Iris pigment epithelial cell (primary cell): ENCODE measurements around the gene CD99.
"Not testable (repeated sequence)": the region's sequence is repeated elsewhere in the genome, so short reads cannot be mapped to it uniquely, and the experiment has no call there.

Source experiments
- DNase-seq: peaks from one replicate; pipeline ENCODE4 v3.0.0-alpha.2; 2011; ENCODE audit warnings: low read depth

Gene CD99

DNA sequence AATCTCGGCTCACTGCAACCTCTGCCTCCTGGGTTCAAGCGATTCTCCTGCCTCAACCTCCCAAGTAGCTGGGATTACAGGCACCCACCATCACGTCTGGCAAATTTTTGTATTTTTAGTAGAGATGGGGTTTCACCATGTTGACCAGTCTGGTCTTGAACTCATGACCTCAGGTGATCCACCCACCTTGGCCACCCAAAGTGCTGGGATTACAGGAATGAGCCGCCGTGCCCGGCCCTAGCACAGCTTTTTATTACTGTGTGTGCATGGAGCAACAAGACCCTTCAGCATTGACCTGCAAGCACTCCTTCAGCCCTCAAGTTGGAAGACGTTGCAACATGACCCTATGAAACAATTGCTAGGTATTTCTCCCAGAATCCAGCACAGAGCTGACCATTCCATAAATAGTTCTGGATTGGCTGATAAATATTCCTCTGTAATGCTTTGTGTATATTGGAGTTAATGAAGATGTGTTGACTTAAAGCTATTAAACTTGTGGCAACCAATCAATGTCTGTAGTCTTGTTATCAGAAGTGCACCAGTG, 15.4 kb upstream of the CD99 start:
- DNase-seq = not testable (repeated sequence)

GRCh38 chrX:2676794-2677675, 14.1 kb upstream of the CD99 start:
- no peak for DNase-seq

- peak; percentile 98 for DNase-seq
These were observed 13.3 kb upstream of the CD99 start for GRCh38 chrX:2677764-2678163.

DNA sequence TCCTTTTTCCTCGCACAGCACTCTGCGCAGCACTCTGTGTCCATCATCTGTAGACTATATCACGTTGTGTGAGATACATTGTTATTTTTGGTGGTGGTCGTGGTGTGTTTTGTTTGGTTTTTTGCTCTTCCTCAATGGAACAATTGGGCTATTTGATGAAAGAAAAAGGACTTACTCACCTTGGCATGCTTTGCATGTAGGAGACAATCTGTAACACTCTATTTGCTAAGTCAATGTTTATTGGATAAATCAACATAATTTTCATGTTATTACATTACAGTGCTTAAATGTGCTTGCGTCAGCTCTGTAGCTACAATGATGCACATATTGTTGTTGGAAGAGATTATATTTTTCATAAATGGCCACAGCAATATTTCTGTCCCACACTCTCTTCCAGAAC, 12.5 kb upstream of the CD99 start:
- DNase-seq = no peak

GRCh38 chrX:2679534-2680485, 11.3 kb upstream of the CD99 start:
- peak; percentile 77 for DNase-seq

DNA sequence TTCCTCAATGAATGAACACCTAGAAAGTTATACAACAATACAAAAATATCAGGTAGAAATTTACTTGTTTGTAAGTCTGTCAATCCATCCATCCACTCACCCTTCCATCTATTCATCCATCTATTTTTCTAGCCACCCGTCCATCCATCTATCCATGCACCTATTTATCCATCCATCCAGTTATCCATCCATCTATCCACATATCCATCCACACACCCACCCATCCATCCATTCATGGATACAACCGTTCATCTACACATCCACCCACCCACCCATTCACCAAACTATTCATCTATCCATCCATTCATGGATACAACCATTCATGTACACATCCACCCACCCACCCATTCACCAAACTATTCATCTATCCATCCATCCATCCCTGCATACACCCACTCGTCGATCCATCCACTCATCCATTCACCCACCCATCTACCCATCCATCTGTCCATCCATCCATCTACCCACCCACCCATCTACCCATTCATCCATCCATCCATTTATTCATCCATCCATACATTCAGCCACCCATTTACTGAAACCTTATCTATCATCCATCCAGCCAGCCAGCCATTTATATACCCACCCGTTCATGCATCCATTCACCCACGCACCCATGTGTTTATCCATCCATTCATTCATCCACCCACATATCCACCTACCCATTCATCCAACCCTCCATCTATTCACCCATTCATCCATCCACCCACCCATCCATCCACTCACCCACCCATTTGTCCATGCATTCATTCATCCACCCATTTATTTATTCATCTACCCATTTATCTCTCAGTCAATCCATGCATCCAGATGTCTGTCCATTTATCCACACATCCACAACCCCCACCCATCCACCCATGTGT, 10.4 kb upstream of the CD99 start:
- DNase-seq = no peak

- no peak for DNase-seq
These were observed 8.4 kb upstream of the CD99 start for GRCh38 chrX:2682565-2683177.

GRCh38 chrX:2684256-2684655, 6.8 kb upstream of the CD99 start:
- DNase-seq = no peak

GRCh38 chrX:2685886-2686285, 5.2 kb upstream of the CD99 start:
- no peak for DNase-seq

GRCh38 chrX:2689773-2690666, 1.1 kb upstream of the CD99 start:
- DNase-seq = no peak

- DNase-seq = peak; percentile 56
These were observed 587 bp downstream of the CD99 start for GRCh38 chrX:2691543-2692220.

DNA sequence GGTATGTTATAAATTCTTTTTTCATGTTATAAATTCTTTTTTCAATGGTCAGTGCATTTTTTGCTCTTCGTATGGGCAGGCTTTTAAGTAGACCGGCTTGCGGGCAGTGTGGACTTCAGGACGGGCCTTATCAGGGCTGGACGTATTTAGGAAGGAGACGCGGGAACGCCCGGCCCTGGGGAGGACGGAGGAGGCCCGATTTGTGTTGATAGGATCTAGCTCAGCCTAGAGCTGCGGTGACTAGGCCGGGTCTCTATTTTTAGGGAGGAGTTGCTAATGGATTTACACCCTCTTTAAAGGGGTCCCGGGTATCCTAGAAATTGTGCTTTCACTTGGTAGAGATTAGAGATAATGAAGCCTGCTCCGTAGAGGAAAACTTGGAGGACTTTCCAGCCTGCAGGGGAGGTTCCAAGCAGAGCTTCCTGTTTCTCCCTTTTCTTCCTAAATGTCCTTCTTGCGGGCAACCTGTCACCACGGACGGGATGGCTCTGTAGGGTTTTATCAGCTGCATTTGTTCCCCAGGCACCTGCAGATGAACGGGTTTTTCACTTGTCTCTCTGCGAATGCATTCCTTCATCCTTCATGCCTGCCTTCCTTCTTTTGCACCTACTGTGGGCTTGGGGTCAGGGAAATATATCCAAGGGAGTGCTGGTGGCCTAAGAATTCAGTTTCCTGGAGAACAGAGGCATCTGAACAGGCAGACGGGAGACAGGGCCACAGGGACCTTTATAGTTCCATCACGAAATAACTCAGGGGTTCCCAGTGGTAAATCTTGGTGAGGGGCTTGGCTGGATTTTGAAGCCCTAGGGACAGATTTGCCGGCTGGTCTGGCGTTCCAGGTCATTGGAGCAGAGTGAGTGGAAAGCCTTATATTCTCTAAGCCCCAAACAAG, 1.4 kb downstream of the CD99 start:
- peak; percentile 65 for DNase-seq

DNA sequence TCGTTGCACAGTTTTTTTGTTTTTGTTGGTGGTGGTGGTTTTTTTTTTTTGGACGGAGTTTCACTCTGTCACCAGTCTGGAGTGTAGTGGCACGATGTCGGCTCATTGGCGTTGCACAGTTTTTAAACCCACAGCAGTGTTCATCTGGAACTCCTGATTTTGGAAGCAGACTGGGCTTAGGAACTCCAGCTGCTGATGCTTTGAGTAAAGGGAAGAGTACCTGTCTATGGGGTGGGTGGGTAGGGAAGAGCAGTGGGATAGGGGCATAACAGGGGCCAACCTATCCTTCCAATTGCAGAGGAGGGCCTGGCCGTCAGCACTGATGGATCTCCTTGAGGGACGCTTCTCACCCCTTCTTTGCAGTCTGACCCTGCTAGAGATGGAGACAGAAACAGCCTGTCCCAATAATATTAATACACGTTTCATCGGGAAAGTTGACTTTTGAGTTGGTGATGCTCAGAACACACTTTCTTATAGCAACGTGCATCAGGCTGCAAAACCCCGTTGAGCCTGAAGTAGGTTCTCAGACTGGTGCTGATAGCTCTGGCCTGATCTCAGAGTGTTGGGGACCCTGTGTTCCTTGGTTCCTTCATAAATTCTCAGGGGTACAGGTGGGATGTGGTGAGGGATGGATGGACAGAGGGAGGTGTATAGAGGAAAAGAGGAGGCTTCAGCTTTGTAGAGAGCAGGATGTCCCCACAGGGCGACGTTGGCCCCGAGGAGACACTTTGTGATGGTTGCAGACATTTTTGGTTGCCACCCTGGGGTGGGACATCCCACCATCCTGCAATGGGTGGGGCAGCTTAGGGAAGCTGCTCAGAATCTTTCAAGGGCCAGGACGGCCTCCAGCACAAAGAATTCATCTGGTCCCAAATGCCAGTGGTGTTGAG, 2.3 kb downstream of the CD99 start:
- no peak for DNase-seq

DNA sequence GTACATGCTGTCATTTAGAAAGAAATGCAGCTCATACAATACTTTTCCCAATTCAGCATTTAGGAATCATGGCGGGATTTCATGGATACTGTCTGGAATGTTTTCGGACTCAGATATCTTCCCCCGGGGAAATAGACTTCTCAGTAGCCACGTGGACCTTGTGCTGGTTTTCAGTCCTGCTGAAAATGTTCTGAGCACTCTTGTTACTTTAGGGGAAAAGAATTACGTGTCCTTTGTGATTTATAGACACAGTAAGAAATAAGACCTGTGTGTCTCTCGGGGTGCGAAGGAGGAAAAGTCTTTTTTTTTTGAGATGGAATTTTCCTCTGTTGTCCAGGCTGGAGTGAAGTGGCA, 3.8 kb downstream of the CD99 start:
- no peak for DNase-seq

- DNase-seq = peak; percentile 92
These were observed 5.7 kb downstream of the CD99 start for GRCh38 chrX:2696698-2697215.

GRCh38 chrX:2697306-2697705, 6.2 kb downstream of the CD99 start:
- DNase-seq = no peak

DNA sequence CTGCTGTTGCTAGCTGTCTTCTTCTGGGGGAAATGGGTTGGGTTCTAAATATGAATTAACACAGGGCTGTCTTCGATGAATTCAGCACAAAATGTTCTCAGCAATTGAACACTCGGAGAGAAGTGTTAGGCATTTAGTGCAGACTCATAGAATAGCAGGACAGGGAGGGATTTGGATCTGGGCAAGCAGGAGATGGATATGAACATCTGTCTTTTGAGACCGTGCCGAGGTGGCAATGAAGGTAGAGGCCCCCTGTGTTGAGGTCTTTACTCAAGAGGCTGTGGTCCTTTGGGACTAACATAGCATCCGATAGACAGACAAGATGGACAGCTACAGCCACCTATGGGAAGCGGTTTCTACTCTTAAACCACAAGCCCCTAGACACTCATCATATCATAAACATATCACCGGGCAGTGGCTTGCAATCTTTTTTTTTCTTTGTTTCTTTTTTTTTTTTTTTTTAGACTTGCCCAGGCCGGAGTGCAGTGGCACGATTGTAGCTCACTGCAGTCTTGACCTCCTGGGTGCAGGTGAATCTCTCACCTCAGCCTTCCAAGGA, 6.7 kb downstream of the CD99 start:
- DNase-seq = peak; percentile 66
